Measurements from ENCODE around the gene WDR76. TPM values are rescaled to one million over a fixed set of nuclear protein-coding genes. Genes with fewer than 3 reads are reported as not detected.

Gene WDR76
- total RNA-seq, 4 donors from 2014 or later = 2.7 to 21.5 (median 4.1) TPM

DNA sequence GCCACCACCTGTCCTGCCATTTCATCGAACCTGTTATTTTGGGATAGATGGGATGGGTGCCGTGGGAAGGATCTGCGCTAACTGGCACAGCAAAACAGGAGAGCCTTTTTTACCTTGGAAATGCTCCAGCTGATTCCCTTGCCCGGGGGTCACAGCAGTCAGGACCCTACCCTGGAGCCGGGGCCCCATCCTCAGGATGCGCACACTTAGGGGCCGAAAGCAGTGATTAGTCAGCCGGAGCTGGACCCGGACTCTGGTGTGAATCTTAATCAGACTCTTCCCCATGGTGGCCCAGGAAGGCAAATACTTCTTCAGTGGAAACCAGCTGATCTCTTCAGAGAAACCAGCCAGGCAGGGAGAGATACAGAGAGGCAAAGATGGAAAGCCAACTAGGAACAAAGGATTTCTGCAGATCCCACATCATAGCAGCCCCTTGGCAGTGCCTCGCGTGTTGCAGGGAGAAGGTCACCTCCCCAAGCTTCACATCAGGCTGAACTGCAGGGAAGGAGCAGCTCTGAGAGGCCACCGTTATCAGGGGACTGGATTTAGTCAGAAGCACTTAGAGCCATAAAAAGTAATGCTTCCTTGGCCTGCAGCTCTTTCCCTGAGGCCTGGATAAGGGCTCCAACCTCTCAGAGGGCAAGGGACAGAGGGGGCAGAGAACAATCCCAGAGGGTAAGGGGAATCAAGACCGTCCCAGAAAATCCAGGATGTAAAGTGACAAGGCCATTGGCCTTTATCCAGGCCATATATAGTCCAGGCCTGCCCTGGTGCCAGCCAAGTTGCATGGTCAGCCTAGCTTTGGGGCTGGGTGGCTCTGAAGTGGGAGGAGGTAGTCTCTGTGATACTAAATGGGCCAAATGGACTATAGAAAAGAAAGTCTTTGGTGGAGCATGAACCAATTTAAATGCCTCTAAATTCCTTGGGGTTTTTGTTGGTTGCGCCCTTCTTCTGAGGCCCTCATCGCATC, 52.9 kb downstream of the WDR76 start:
- Histone ChIP-seq H3K36me3 (no peaks in the 10 kb centered on the region), H3K9me3 (no peaks in the 10 kb centered on the region), H3K27me3 (no peaks in the 10 kb centered on the region), H3K4me3 (no peak overlapping the region), H3K4me1 (no peaks in the 10 kb centered on the region), H3K27ac (no peak overlapping the region)
- no peak for TF ChIP-seq CTCF (IDR thresholded peaks at IDR 0.05)
- no peak for TF ChIP-seq POLR2A (IDR thresholded peaks at IDR 0.05)
- no peak for DNase-seq

DNA sequence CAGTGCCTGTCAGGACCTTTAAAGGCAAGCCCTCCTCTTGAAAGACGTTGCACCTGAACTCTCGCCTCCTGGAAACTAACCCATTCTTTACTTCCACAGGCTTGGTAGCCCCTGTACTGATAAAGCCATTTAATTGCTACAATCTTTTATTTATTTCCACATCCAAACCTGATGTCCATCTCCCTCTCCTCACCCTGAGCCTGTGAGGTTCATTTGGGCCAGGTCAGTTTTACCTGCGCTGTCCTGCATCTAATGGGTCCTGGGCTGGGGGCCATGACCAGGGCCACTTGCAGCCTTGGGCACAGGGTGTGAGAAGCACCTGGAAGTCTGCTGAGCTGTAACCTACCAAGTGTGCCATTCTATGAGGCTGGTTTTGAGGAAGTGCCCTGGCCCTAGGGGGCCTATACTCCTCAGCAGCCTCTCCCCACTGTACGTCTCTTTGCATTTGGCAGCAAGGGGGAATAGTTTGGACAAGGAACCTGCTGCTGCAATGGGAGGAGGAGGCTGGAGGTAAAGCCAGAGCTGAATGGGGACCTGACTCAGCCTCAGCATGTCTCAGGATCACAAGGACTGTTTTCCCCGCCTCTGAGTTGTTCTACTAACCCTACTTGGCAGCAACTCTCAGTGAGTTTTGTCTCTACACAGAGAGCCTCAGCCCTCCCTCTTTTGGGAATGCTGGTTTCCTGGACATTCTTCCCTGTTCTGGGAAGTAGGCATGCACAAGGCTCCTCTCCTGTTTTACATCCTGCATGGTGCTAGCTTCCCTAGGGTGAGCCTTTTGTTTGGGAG, 53.8 kb downstream of the WDR76 start:
- H3K4me1 ChIP-seq = no peaks in the 10 kb centered on the region
- no peaks in the 10 kb centered on the region for H3K36me3 ChIP-seq
- no peak for DNase-seq
- H3K4me3 ChIP-seq = no peak overlapping the region
- no peaks in the 10 kb centered on the region for H3K9me3 ChIP-seq
- no peaks in the 10 kb centered on the region for H3K27me3 ChIP-seq
- TF ChIP-seq CTCF (IDR thresholded peaks at IDR 0.05) = no peak
- no peak for TF ChIP-seq POLR2A (IDR thresholded peaks at IDR 0.05)
- no peak overlapping the region for H3K27ac ChIP-seq

GRCh38 chr15:43881245-43881644, 54.4 kb downstream of the WDR76 start:
- Histone ChIP-seq H3K27ac (no peak overlapping the region), H3K36me3 (no peaks in the 10 kb centered on the region), H3K4me1 (no peaks in the 10 kb centered on the region), H3K27me3 (no peaks in the 10 kb centered on the region), H3K4me3 (no peak overlapping the region), H3K9me3 (no peaks in the 10 kb centered on the region)
- TF ChIP-seq POLR2A (IDR thresholded peaks at IDR 0.05) (no peak), CTCF (IDR thresholded peaks at IDR 0.05) (no peak)
- no peak for DNase-seq

DNA sequence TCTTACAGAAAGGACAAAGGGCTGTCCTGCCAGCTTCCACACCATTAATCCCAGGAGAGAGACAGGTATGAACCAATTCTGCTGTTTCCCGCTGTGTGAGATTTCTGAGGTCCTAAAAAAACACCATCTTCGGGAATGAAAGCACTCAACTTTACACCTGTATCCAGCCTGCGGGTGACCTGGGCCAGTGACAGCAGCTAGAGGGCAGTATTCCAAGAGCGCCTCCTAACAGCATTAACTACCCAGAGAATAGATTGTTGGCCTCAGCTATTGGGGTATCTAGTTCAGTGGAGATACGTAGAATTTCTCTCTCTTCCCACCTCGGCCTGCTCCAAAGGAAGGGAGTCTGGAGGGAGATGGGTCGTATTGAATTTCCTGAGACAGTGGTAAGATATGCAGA, 55.1 kb downstream of the WDR76 start:
- Histone ChIP-seq H3K4me3 (no peak overlapping the region), H3K36me3 (no peaks in the 10 kb centered on the region), H3K9me3 (no peaks in the 10 kb centered on the region), H3K4me1 (no peaks in the 10 kb centered on the region), H3K27ac (no peak overlapping the region), H3K27me3 (no peaks in the 10 kb centered on the region)
- no peak for TF ChIP-seq POLR2A (IDR thresholded peaks at IDR 0.05)
- TF ChIP-seq CTCF (IDR thresholded peaks at IDR 0.05) = peak in 5 of 6 experiments; percentile 5 to 37 (median 28)
- peak in 1 of 3 donors; percentile 54 for DNase-seq

DNA sequence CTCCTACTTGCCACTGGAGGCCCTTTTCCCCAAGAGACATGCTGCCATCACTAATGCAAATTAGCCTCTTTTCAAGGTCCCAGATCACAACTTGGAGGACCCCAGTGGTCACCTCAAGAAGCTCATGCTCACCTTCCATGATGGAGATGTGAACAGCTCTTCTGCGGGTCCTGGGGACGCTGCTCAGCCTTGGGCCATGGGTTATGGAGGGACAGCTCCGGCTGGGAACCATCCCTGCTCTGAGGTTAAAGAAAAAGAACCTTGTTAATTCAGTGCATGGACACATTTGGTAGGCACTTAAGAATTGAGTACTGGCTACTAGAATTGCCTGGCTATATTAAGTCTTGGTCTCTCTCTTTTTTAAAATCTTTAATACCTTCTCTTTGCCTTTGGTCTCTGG, 56.8 kb downstream of the WDR76 start:
- no peak for TF ChIP-seq POLR2A (IDR thresholded peaks at IDR 0.05)
- no peak for TF ChIP-seq CTCF (IDR thresholded peaks at IDR 0.05)
- Histone ChIP-seq H3K4me3 (no peak overlapping the region), H3K27ac (no peak overlapping the region), H3K36me3 (no peaks in the 10 kb centered on the region), H3K4me1 (no peaks in the 10 kb centered on the region), H3K9me3 (no peaks in the 10 kb centered on the region), H3K27me3 (no peaks in the 10 kb centered on the region)
- no peak for DNase-seq

Measured in Peyer's patch (tissue), 4 donors.